ENCODE data around the gene TMEM231.
"Not testable (repeated sequence)": the region's sequence is repeated elsewhere in the genome, so short reads cannot be mapped to it uniquely, and the experiment has no call there.

DNA sequence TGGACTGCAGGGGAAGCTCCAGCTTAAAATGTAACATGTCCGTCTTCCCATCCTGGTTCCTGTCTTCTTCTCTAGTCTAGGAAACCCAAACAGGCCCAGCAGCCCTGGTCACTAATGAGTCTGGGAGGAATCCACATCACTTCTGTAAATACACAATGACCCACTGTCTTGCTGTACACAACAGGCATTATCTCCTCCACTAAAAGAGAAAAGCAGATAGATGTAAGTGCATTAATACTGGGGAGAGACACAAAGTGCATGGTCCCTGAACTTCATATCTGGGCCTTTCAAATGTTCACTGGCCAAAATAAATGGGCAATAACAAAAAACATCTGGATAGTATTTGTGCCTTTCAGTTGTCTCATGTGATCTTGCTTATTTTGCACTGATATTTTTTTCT lies 10.2 kb downstream of the TMEM231 start:
- not testable (repeated sequence) for TF ChIP-seq CTCF (IDR thresholded peaks at IDR 0.05); ZFX (IDR thresholded peaks at IDR 0.05; ENCODE audit: borderline replicate concordance)
